HG03108 (cell line): ENCODE measurements around the gene HOXB9.

ENCODE experiments used
- ATAC-seq: cut with Tn5 transposase; IDR thresholded peaks from one replicate; pipeline ENCODE4 v1.9.1; 2021; ENCODE audit warnings: moderate library complexity; ENCODE audit not compliant: unreplicated experiment

The HOXB9 gene

DNA sequence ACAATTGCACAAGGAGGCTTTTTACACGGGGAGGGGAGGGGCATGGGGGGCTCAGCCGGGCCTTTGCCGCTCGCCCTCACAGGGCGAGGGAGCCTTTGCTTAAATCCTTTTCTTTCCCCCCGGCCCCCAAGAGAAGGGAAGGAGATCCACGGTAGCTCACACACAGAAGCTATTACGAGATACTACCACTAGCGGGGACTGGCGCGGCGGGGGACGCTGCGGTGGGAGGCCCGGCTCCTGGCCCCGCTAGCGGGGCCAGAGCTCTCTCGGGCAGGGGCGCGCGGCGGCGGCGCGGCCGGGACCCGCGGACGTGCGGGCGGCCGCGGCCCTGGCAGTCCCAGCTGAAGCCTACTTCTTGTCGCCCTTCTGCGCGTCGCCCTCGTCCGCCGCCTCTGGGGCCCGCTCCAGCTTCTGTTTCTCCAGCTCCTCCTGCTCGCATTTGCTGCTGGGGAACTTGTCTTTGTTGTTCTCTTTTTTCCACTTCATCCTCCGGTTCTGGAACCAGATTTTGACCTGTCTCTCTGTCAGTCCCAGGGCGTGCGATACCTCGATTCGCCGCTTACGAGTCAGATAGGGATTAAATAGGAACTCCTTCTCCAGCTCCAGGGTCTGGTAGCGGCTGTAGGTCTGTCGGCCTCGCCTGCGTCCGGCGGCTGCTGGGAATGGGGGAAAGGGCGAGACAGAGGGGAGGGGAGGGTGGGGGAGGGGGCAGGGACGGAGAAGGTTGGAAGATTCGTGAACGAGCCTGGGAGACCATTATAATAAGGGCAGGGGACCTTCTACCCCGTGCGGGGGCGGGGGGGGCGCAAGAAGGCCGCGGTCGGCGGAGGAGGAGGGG, 13.1 kb downstream of the HOXB9 start:
- no peak for ATAC-seq

DNA sequence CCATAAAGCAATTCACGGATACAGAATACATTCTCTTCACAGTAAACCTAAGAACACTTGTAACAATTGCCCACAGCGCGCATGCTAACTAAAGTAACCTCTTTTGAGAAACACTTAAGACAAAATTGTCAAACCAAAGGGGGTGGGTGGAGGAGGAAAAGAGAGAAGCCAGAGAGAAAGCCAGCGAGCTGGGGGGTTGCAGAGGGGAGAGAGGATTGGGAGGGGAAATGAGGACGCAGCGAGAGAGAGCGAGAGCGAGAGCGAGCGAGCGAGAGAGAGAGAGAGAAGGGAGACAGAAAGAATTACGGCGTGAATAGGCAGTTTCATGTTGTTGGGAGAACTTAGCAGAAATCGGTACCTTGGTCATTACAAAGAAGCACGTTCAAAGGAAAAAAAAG, 13.7 kb downstream of the HOXB9 start:
- no peak for ATAC-seq

DNA sequence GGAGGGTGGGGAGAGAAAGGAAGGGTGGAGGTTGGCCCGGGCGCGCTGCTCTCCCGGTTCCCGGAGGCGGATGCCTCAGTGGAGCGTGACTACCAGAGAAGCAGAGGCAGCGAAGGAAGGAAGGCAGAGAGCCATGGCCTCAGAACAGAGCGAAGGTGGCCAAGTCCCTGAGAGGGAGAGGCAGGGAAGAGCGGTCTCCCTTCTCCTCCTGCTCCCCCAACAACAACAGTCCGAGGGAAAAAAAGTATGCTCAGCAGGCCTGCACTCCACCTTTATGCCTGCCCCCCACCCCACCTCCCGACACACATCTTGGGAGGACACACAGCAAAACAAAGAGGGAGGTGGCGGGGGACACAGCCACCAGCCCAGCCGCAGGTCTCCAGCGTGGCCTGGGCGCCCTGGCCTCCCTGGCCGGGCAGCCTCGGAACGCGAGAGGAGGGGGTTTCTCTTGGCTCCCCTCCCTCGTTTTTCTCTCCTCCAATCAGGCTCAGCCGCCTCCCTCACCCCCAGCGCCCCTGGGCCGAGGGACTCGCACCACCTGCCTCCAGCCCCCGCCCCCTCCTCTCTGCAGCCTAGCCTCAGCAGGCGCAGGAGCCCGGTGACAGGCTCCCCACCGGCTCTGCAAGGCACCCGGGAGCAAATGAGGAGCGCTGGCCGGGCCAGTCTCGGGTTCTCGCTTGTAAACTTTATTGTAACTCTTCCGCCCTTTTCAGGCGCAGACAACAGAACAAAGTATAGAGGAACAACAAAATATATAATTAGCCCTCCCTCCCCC, 14.3 kb downstream of the HOXB9 start:
- ATAC-seq = no peak

DNA sequence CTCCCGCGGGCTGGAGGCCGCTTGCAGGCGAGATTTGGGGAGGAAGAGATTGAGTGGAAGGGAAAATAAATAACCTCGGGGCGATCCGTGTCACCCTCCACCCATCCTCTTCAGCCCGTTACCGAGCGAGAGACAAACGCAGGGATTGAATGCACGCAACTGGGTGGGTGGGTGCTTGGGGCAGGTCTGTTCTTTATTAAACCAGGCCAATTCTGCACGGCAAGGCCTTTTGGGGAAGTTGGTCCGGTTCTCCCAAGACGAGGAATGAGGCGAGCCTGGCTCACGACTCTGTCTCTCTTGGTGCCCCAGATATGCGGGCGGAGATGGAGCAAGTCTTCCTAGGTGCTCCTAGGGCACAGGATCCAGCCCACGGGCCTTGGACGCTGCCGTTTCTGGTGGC, 14.9 kb downstream of the HOXB9 start:
- ATAC-seq = no peak

DNA sequence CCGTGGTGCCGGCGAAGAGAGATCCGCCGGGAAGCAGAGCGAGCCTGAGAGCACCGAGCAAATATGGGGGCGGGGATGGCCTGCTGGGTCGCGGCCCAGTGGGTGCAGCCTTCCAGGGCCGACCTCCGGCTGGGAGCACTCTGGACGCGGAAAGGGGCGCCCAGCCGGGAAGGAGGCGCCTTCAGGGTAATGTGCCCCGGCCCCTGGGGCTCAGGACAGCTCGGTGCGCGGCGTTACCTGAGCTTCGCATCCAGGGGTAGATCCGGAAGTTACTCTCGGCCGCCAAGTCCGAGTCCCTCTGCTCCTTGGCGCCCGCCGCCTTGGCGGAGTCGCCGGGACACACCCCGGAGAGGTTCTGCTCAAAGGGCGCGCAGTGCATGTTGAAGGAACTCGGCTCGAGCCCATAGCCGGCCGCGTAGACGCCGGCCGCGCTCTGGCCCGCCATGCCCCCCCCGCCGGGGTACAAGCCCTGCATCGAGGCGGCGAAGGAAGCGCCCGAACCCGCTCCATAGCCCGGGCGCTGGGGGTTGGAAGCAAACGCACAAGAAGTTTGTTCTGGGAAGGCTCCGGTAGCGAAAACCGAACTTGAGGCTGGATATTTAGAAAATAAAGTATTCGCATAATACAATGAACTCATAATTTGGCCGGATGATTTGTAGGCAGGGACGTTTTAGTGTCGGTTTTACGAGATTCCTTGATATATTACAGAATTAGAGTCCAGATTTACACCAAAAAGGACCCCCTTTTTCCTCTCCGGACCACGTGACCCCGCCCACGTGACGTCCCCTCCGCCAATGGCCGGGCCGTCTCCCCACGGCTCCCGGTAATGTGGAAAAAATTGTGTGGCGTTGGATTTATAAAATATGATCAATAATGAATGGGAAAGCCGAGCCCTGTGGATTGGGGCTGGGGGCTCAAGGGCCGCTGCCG, 15.6 kb downstream of the HOXB9 start, which contains the start of gene HOXB7:
Gene HOXB7, minus strand, starts transcription at position 736 of the 930 bp plus-strand sequence. Its CDS starts 99 bp downstream, at position 637.
- ATAC-seq = no peak

DNA sequence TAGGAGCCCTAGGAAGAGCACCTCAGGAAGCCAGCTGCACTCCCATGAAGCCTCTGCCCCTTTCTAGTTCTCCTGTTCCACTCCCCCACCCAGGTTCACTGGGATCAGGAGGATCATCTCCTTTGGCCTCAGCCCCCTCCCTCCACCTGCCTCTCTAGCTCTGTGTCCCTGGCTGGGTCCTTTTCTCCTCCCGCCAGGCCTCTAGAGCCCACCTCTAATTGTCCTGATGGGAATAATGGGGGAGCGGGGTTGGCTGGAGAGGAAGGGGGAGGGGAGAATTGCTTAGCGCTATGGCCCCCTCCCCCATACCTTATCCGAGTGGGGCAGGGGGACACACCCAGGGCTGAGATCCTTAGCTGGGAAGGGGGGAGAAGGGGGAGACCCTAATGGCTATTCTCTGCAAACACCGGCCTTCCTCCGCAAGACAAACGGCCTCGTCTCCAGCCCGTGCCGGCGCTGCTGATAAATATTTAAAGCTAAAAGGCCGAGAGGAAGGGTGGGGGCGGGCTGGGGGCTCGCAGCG, 16.3 kb downstream of the HOXB9 start:
- no peak for ATAC-seq

DNA sequence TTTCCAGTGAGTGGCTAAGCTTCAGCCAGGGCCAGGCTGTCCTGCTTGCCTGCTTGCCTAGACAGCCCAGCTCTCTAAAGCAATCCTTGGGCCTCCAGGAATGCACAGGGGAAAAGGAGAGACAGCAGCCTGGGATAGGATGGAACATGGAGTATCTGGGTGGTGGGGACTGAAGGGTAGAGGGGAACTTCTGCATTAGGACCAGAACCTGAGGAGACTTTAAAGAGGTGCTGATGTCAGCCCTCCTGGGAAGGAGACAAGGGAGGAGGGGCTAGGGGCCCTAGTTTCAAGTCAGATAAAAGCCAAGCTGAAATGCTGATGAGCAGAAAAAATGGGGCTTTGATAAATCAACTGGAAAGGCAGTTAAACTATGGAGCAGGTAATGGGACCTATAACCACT, 17.1 kb downstream of the HOXB9 start:
- no peak for ATAC-seq

DNA sequence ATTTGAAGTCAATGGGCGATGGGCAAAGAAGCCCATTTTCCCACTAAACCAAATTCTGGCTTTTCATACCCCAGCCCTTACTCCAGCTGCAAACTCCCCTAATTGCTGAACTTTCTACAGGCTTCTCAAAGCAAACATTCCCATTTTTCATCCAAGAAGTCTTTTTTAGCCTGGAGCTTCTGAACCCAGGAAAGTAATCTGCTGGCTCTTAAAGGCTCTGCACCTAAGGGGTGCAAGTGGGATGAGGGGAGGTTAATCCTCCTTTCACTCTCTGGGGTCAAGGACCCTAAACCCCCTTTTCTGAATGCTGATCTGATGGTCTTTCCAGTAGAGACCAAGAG, 17.7 kb downstream of the HOXB9 start:
- no peak for ATAC-seq

DNA sequence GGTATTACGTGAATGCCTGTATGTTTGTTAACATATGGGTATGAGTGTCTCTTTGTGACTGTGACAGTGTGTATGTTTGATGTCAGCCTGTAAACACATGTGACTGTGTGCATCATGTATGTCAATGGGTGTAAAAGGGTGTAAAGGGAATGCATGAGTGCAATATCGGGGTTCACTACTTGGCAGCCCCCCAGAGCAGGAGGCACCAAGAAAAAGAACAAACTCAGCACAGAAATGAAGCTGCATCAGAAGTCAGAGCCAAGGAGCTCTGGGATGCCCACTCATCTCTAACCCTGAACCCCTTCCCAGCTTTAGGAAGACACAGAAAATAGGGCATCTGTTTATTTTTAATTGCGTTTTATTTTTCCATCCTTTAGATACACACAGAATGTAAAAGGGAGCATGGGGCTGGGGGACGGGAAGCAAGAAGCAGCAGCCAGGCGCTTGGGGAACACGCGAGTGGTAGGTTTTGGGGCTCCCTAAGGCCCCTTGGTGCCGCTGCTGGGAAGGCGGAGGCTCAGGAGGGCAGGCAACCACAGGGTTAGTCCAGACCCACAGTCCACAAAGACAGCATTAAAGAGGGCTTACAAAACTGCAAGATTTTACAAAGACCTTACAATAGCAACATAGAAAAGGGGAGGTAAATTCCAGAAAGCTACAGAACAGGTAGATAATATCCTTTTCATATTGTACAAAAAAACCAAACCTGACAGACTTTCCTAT, 19.1 kb downstream of the HOXB9 start:
- ATAC-seq = no peak

DNA sequence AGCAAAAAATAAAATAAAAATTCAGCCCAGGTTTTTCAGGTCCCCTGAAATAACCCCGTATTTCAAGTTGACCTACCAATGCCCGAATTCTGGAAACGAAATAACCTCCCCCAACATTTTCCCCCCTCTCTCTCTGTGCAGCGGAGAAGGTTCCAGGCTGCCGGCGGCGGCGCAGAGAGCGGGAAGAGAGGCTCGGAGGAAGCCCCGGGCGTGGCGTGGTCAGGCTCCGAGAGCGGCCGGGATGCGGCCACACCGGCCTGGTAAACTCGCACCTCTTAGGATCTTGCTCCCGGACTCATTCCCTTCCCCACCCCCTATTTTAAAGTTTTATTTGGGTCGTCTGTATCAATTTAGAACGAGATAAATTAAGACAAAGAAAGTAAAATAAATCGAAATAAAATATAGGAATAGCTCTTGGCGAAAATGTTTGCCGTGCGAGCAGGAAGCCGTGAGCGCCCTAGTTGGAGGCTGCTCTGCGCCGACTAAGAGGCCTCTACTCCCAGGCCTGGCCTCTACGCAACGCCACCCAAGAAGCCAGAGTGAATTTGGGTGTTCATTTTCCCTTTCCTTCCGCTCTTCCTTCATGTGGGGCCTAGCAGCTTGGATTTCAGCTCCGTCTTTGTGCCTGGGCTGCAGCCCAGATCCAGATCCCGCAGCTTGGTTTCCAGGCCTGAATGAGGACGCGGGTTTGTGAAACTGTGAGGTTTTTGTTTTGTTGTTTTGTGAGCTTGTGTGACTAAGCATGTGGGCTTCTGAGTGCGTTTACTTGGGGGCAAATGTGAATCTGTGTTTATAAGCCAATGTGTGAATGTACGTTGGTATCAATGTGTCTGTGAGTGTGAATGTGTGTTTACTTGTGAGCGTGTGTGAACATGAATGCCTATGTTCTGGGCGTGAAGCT, 19.9 kb downstream of the HOXB9 start:
- no peak for ATAC-seq

DNA sequence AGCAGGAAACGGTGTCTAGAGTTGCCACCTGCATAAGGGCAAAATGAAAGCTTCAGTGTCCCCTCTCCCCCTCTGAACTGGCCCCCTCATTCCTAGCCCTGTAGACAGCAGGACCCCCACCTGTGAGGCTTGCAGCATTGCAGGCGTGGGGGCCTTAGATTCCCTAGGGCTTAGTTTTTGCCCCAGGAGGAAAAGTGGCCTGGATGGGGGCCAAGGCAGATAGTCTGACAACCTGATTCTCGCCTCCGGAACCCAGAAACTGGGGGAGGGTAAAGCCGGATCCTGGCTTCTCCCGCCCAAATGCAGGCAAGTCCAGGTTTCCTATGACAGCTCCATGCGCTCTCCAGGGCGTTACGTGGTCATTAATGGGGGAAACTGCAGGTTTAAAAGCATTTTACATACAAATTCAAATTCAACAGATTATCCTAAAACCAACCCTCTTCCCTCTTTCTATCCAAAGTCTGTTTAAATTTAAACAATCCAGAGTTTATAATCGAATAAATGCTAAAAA, 20.7 kb downstream of the HOXB9 start:
- ATAC-seq = no peak

DNA sequence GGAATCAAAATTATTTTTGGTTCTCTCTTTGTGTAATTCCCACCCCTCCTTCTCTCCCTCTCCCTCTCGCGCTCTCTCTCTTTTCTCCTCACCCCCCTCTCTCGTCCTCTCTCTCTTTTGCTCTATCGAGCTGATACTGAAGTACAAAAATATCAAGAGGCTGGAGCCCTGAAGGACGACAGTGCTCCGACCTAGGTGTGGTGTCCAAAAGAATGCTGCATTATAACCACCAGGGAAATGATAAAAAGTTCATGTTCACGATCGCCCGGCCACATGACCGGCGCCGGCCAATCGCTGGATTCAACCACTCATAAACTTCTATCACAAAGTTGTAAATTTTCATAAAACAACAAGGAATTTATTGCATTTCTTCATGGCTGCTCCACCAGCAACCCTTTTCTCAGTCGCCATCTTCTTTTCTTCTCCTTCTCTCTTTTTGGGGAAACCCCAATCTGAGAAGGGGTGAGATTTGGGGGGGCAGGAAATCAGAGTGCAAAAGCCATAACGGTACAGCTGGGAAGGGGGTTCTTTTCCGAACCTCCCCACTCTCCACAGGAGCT, 21.3 kb downstream of the HOXB9 start, which contains the start of gene HOXB6:
Gene HOXB6, minus strand, starts transcription at position 217 of the 560 bp plus-strand sequence. CDS start 6,836 bp downstream, outside the sequence.
- no peak for ATAC-seq

DNA sequence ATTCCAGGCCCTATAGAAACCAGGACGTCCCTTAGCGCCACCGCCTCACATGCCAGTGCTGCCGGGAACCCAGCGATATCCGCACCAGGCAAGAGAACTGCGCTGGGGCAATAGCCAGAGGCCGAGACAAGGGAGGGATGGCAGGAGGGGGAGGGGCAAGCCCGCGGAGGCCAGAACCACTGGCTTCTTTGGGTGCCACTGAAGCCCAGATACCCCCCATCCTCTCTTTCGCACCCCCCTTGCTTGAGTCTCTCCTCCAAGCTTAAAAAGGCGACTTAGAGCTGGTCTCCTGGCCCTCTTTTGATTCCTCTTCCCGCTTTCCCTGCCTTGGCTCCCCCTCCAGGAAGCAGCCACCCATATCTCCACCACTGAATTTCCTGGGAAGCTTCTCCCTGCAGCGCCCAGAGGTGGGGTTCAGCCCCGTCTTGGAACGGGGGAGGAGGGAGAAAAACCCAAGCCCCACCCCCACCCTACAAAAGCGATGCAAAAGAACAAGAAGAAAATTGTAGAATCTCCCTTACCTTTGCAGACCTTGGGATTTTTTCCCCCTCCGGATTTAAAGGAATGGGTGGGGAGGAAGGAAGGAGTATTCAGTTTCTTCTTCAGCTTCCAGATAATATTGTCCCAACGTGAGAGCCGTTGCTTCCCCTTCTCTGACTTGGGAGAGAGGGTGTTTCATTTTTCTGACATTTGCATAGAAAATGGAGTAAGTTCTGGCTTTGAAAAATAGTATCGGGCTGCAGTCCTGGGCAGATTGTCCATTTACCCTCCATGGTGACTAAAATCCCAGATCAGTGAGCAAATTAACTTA, 22.0 kb downstream of the HOXB9 start:
- ATAC-seq = no peak

DNA sequence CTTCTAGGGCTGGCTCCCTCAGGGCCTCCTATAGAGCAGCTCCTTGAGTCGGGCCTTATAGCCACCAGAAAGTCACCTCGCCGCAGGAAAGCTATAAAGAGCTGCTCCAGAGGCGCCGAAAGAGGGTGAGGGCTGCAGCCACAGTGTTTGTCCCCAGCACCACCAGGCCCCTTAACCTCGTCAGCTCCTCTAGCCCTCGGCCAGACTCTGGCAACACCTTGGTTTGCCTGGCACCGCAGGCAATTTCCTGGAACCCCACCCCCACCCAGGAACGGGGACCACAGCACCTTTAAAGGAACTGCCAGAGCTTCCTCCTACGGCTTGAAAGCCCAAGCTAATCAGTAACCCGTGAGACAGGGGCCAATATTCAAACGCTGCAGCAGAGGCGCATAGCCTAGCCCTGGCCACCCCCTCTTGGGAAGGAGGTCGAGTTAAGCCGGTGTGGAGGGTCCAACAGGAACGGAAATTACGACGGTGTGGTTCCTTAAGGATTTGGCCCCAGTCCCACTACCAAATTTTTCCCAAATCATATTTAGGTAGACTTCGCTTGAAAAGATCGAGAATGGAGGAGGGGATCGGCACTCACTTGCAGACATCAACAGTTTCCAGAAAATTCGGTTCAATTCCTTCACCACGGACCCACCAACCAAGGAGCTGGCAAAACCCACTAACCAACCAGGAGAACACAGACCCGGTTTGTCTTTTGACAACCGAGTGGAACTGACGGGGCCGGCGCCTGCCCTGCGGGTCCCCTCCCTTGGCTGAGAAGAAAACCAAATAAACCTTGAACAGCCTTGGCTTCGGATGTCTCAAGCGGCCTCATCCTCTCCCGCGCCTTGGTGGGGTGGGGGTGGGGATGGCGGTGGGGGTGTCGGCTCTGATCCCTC, 24.4 kb downstream of the HOXB9 start:
- no peak for ATAC-seq

DNA sequence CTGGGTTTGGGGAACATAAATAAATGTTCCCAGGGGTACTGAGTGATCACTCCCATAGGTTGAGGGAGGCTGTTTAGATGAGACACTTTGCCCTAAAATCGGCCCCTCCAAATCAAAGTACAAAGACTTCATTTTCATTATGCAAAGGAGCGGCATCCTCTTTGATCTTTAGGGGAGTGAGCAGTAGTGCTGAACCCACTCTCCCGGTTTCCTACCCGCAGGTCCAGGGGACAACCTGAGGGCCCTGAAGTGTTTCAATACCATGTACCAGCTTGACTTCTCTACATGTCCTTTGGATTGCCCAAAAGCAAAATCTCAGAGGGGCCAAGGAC, 25.0 kb downstream of the HOXB9 start:
- ATAC-seq = no peak

DNA sequence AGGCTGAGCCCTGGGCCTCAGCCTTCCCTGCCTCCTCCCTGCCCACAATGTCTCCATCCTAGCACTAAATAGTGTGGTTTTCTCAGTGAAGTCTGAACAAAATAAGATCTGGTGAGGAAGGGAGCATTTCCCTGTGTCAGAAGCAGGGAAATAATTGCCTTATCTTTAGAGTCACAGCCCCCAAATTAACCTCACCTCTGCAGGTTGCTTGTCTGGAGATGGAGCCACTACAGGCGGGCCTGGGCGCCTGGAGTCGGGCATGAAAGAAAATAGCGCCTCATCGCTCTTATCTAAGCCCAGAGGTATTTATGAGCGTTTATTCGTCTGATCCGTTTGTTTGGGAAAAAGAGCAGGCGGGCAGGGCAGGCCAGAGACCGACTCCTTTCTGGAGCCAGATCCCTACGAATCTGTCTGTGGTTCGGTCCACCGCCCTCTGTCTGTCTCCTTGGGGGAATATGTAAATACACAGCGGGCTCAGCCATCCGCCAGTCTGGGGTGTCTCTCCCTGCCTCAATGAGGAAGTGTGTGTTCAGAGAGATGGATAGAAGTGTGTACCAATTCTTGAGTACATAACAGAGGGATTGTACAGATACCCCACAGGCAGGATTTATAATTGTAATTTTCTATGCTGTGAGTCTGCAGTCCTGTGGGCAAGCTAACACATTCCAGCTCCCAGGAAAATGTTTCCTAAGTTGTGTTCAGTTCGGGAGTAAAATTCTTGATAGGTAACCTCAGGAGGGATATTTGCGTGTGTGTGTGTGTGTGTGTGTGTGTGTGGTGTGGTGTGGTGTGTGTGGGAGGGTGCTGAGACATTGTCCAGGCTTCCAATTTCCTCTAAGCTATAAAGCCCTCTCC, 25.7 kb downstream of the HOXB9 start:
- no peak for ATAC-seq
